Suppressor macrophage (primary cell): ENCODE results near the gene CDH1.
"Not testable (repeated sequence)": the region's sequence is repeated elsewhere in the genome, so short reads cannot be mapped to it uniquely, and the experiment has no call there.

ENCODE experiments used
- DNase-seq, 4 experiments: peaks; one replicate each; pipeline ENCODE4 v3.0.0-alpha.2; 2020 to 2022

CDH1 gene

DNA sequence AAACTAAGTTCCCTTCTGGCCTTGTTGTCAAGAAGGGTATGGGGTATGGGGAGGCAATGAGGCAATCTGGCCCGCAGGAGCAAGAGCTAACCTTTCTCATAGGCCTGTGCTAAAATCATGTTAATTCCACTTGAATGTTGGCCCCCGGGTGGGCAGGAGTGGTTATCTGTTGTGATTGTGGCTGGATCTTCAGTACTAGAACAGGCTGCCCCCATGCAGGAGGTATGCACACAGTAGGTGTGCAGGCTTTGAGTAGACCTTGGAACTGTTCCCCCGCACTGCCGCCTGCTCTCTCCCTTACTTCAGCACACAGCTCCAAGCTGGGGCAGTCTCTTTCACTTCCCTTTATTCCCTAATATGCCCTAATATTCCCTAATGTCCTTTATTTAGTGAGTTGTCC is 53.9 kb downstream of the CDH1 start:
- peak in 2 of 4 experiments; percentile 23 to 31 for DNase-seq

DNA sequence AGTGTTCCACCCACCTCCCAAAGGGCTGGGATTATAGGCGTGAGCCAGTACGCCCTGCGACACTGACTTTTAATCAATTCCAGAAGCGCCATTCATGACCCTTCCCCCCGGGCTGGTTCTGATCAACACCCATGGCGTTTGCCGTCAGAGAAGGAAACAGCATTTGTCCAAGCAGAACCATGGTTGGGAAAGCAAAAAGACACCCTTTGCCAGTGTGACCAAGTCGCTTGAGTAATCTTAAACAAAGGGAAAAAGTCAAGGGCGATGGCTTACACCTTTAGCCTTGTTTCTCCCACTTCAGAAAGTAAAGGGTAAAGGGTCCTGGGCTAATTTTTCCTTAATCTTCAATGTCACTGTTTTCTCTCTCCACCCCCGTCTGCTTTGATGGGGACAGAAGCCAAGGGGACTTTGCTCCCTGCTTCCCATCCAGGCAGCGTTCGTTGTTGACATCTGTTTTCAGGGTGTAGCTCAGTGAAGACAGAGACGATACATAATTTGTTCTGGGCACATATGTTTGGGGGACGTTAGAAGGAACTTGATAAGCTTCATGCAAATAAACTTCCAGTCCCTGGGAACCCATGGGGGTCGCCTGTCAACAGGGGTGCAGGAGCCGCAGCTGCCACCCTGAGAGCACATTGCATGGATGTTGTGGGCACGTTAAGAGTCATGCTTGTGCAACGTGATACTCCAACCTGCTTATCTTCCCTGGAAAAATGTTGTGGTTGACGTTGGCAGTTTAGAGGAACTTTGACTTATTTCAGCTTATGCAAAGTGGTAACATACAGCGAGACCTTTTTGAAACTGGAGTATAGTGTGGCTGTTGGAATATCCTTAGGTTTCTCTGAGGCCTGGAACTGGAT is 55.6 kb downstream of the CDH1 start:
- peak in 2 of 4 experiments; percentile 26 to 36 for DNase-seq

DNA sequence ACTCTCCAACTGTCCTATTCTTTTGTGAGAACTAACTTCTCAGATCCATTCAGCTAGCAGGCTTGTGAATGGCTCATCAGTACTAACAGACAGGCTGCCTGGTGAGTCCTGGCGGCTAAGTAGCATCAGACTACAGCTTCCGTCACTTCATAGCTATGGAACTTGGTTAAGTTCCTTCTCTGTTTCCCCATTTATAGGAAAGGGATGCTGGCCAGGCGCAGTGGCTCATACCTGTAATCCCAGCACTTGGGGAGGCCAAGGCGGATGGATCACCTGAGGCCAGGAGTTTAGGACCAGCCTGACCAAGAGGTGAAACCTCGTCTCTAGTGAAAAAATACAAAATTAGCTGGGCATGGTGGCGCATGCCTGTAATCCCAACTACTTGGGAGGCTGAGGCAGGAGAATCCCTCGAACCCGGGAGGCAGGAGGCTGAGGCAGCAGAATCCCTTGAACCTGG is 56.3 kb downstream of the CDH1 start:
- DNase-seq = no peak

DNA sequence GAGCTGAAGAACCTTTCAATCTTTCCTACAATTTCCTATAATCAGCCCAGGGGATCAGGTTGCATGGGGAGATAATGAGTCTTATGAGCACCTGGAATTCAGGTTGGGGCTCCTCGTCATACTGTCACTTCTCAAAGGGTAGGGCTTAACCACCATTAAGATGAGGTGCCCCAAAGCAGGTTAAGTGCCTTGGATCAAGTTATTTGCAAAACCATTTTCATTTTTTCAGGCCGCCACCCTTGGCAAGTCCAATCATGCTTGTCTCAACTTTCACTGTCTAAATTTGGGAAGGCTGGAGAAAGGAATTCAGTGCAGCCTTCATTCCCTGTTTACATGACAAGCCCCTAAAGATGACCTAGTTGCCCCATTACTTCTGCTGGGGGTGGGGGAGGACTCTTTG is 61.3 kb downstream of the CDH1 start:
- no peak for DNase-seq

DNA sequence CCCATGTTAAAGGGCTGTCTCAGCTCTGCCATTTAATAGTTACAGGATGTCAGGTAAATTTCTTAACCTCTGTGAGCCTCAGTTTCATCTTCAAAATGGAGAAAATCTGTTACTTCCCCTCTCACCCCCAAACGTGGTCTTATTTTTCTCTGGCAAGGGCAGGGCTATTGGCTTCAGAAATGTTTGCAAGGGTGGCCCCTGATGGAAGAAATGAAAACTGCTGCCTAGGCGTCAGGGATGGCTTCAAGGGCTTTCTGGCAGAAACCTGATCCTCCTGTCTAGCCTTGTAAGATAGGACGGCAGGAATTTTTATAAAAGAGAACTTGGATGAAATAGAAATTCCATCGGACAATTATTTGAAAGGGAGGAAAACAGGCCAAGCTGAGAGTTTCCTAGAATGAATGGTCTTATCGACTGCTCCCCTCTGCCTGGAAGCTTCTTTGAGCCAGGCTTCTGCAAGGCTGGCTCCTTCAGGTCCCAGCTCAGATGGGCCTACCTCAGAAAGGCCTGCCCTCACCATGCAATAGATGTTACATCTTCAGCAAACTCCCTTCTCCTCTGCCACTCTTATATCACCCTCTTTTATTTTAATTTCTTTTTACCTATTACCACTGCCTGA is 63.3 kb downstream of the CDH1 start:
- DNase-seq = peak; percentile 66 to 77 (median 70)

DNA sequence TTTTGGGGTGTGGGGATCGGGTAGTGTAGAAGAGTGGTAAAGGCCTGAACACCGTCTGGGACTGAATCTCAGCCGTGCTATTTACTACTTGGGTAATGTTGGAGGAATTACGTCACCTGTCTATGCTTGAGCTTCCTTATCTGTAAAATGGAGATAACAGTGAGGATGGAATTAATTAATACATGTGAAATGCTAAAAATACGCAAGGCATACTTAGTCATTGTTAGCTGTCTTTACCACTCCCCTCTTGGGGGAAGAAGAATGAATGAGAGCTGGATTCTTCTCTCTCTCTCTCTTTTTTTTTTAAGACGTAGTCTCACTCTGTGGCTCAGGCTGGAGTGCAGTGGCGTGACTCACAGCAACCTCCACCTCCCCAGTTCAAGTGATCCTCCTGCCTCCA is 65.1 kb downstream of the CDH1 start:
- DNase-seq = no peak

DNA sequence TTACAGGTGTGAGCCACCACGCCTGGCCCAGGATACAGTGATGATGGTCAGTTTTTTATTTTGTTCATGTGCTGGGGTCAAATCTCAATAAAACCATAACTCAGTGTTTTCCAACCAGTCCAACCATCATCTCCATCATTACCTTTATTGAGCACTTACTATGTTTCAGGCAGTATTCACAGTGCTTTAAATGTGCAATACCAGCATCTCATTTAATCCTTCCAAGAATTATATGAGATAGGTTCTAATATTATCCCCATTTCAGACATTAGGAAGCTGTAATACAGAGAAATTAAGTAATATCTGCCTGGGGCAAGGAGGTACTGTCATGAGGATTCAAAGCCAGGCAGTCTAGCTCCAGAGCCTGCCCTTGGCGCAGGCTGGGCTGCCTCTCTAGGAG is 69.3 kb downstream of the CDH1 start:
- no peak for DNase-seq

DNA sequence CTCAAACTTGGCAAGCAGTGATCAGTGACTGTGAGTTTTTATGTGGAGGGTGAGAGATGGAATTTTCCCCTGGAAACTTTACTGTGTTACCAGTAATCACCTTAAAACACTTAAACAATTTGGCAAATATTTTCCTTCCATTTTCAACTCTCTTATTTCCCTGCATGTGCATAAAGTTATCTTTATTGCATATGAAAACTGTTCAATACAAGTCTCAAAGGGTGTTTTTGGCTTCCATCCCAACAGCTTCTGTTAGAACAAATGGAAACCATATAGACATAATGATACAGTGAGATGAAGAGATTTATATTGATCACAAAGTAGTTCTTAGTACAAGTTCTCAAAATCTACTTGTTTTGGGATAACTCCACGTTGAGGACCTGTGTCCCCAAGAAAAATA is 69.9 kb downstream of the CDH1 start:
- DNase-seq = no peak

DNA sequence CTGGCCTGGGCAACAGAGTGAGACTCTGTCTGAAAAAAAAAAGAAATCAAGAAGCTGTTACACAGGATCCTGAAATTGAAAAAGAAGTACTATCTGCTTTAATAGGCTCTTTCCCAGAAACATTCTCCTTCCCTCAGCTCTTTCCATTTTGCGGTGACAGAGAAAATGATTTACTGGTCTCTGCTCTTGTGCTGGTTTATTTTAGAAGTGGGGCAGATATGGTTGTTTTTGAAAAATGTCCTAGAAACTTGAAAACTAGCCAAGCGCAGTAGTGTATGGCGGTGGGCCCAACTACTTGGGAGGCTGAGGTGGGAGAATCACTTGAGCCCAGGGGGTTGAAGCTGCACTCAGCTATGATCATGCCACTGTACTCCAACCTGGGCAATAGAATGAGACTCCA is 77.4 kb downstream of the CDH1 start:
- no peak for DNase-seq

DNA sequence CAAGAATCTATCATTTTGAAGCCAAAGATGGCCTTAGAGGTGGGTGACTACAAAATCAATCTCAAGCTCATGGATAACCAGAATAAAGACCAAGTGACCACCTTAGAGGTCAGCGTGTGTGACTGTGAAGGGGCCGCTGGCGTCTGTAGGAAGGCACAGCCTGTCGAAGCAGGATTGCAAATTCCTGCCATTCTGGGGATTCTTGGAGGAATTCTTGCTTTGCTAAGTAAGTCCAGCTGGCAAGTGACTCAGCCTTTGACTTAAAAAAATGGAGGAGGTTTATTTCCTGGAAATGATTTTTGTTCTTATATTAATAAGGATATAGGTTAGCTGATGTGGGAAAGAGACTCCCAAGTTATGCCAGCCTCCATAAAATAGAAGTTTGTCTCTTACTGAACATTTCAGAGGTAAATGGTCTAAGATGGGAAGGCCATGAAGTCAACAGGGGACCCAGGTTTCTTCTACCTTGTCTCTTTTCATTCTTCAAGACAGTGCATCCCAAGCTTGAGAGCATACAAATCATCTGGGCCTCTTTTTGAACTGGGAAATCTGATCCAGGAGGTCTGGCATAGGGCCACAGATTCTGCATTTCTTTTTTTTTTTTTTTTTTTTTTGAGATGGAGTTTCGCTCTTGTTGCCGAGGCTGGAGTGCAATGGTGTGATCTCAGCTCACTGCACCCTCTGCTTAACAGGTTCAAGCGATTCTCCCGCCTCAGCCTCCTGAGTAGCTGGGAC is 86.5 kb downstream of the CDH1 start:
- no peak for DNase-seq

DNA sequence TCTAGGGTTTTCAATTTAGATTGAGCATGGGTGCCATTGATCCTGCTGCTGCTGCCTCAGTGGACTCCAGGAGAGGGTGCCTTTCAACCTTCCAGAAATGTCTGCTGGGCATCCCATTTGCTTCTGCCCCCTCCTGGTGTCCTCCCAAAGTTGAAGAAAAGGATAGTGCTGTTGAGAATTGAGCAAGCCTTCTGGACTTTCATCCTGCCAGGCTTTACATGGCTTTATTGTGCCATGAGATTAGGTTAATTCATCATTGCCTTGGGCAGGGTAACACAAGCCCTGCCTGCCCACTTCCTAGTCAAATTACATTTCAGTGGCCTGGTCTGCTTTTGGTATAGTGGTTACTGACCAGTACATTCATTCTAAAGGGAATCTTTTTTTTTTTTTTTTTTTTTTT is 88.3 kb downstream of the CDH1 start:
- no peak for DNase-seq

DNA sequence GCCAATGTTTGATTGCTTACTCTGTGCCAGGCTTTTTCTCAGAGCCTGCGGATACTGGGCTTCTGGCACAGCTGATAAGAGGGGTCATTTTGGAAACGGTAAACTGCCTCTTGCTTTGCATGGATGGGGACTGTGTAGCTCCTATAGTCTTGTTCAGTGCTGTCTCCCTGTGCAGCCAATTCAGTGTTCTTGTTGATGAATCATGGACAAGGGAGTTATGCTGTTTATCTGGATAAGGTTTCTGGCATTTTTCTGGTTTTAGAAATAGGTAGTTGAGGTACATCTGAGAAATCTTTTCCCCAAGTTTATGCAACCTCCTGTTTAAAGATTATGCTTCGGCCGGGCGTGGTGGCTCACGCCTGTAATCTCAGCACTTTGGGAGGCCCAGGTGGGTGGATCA is 89.6 kb downstream of the CDH1 start:
- DNase-seq = no peak

DNA sequence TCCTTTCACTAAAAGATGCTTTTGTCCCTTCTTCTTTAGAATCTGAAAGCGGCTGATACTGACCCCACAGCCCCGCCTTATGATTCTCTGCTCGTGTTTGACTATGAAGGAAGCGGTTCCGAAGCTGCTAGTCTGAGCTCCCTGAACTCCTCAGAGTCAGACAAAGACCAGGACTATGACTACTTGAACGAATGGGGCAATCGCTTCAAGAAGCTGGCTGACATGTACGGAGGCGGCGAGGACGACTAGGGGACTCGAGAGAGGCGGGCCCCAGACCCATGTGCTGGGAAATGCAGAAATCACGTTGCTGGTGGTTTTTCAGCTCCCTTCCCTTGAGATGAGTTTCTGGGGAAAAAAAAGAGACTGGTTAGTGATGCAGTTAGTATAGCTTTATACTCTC is 96.2 kb downstream of the CDH1 start:
- DNase-seq = no peak

DNA sequence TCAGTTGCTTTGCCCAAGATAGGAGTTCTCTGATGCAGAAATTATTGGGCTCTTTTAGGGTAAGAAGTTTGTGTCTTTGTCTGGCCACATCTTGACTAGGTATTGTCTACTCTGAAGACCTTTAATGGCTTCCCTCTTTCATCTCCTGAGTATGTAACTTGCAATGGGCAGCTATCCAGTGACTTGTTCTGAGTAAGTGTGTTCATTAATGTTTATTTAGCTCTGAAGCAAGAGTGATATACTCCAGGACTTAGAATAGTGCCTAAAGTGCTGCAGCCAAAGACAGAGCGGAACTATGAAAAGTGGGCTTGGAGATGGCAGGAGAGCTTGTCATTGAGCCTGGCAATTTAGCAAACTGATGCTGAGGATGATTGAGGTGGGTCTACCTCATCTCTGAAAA is 97.5 kb downstream of the CDH1 start:
- DNase-seq = no peak

DNA sequence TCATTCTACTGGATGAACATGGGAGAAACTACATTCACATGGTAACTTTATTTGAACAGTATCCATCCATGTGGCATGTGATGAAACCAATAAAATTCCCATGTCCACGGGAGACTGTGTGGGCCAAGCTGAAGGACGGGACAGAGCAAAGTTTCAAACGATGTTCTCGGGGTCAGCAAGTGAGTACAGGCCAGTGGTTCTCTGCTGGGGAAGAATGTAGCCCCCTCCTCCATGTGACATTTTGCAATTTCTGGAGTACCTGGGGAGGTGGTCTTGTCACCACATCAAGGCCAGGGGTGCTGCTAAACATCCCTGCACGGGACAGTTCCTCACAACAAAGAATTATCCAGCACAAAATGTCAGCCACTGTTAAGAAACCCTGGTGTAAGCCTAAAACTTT is 98.9 kb downstream of the CDH1 start:
- no peak for DNase-seq

DNA sequence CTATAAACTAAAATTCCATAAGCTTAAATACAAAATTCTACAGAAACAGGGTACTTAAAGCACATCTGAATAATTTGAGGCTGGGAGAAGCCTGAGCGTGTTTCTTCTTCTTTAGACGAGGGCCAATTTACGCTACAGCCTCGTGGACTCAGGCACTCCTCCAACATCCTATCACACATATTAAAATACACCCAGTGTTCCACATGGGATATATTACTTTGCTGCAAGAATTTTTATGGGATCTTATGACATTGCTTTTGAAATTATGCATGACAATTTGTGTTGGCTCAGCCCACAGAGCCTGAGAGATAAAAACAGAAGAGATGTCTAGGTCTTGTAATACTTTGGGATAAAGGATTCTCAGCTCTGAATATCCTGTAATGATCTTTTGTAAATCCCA is 102.7 kb downstream of the CDH1 start:
- DNase-seq = no peak

DNA sequence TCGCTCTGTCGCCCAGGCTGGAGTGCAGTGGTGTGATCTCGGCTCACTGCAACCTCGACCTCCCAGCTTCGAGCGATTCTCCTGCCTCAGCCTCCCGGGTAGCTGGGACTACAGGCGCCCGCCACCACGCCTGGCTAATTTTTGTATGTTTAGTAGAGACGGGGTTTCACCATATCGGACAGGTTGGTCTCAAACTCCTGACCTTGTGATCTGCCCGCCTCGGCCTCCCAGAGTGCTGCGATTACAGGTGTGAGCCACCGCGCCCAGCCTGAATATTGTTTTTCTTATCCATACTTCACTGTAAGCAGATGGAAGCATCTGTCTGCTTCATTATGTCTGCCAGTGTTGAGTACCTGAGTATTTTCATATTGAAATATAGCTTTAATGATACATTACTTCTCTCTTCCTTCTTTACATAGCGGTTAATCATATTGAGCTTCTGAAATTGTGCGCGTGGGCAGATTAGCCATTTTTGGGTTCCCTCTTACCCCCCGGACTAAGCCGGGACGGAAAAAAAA is 105.9 kb downstream of the CDH1 start:
- not testable (repeated sequence) for DNase-seq

DNA sequence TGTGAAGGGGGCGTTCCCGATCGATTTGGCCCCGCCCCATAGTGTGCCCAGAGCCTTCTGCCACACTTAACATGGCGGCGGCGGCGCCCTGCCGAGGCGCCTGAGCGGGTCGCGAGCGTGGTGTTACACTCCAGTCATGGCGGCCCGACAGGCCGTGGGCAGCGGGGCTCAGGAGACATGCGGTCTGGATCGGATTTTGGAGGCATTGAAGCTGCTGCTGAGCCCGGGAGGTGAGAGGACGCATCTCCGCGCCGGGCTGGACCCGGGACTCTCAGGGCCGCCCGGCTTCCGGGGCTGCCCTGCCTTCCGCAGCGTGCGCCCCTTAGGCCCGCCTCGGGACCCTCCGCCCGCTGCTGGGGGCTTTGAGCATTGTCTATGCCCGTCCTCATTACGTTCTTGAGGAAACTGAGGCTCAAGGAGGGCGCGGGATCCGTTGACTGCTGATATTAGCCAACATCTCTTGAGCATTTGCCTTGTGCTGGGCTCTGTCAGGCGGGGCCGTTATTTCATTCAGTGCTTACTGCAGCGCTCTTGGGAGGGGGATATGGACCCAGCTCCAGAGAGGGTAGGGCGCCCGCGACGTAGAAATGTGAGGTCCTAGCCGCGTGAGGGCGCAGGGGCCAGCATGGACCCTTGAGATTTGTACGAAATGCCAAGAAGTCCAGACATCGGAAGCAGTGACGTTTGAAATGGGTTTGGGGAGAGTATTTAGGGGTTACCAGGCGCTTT is 106.6 kb downstream of the CDH1 start, which contains the start of gene TANGO6:
TANGO6 (plus strand) TSS at position 50 of the 729 bp plus-strand sequence; CDS start at position 137, 87 bp downstream.
- DNase-seq = peak; percentile 91 to 94 (median 92)

DNA sequence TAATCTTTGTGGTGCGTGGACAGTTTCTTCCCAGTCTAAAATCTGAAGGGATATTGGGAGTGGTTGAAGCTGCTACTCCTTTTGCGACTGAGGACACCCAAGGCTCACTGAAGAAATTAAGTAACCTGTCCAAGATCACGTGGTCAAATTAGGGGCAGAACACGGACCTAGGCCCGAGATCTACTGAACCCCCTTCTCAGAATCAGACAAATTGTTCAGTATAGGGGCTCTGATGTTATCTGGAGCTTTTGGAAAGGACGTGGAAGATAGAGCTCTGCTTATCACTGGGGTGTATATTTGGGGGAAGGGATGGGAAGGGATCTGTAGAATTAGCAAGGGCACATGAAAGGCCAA is 107.1 kb downstream of the CDH1 start:
- DNase-seq = no peak

DNA sequence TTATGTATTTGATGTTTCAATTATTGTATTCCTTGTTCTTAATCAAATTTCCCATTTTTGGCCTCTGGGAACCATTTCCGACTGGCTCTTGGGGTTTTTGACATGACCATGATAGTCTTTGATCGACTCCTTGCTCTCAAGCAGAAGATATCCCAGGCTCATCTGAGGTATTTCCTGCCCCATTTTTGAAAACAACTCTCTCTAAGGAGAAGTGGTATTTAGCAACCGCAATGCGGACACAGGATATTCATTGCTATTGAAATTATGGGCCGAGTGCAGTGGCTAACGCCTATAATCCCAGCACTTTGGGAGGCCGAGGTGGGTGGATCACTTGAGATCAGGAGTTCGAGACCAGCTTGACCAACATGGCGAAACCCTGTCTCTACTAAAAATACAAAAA is 111.7 kb downstream of the CDH1 start:
- DNase-seq = peak in 1 of 4 experiments; percentile 38

DNA sequence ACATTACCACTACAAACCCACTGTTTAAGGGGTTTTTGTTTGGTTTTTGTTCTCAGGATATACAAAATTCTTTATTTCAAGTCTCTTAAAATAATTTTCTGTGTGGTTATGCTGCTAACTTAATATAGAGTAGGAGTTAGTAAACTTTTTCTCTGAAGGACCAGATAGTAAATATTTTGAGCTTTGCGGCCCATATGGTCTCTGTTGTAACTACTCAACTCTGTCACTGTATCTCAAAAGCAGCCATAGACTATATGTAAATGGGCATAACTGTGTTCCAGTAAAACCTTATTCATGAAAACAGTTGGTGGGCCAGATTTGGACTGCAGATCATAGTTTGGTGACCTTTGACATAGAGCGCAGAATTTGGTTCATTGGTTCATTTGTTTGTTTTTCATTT is 113.4 kb downstream of the CDH1 start:
- no peak for DNase-seq

DNA sequence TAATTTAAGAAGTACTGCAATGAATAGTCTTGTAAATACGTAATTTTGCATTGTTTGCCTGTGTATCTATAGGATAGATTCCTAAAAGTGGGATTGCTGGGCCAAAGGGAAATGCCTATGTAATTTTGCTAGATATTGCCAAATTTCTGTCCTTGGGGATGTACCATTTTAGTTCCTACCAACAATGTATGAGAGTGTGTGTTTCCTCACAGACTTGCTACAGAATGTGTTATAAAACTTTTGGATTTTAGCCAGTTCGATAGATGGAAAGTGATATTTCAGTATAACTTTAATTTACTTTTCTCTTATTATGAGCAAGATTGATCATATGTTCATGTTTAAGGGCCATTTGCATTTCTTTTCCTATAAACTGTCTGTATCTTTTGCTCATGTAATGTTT is 114.5 kb downstream of the CDH1 start:
- DNase-seq = no peak

DNA sequence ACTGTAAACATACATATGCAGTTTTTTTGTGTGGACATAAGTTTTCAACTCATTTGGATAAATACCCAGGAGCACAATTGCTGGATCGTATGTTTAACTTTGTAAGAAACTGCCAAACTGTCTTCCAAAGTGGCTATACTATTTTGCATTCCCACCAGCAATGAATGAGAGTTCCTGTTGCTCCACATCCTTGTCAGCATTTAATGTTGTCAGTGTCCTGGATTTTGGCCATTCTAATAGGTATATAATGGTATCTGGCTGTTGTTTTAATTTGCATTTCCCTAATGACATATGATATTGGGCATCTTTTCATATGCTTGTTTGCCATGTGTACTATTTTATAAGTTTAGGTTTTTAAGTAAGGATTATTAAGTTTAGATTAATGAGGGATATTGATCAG is 120.4 kb downstream of the CDH1 start:
- no peak for DNase-seq
